HG02870 (cell line): Measurements from ENCODE around the gene APOBEC3G.
"Not testable (repeated sequence)": the region's sequence is repeated elsewhere in the genome, so short reads cannot be mapped to it uniquely, and the experiment has no call there.

ENCODE experiments used
- ATAC-seq: cut with Tn5 transposase; IDR thresholded peaks from one replicate; pipeline ENCODE4 v1.9.1; 2021; ENCODE audit warnings: mild to moderate bottlenecking, moderate library complexity; ENCODE audit not compliant: unreplicated experiment

APOBEC3G gene

GRCh38 chr22:39066442-39067276 is 10.4 kb upstream of the APOBEC3G start:
- peak; percentile 53 for ATAC-seq

GRCh38 chr22:39068033-39068785 is 8.9 kb upstream of the APOBEC3G start:
- ATAC-seq = no peak

GRCh38 chr22:39070186-39070585 is 6.9 kb upstream of the APOBEC3G start:
- ATAC-seq = no peak

GRCh38 chr22:39072581-39072981 is 4.5 kb upstream of the APOBEC3G start:
- ATAC-seq = not testable (repeated sequence)

GRCh38 chr22:39073981-39074380 is 3.1 kb upstream of the APOBEC3G start:
- no peak for ATAC-seq

GRCh38 chr22:39076155-39077025 is 685 bp upstream of the APOBEC3G start:
- peak; percentile 7 for ATAC-seq

GRCh38 chr22:39077912-39078311 is 837 bp downstream of the APOBEC3G start:
- ATAC-seq = not testable (repeated sequence)

- ATAC-seq = no peak
These were observed 1.3 kb downstream of the APOBEC3G start for GRCh38 chr22:39078329-39078728.

- ATAC-seq = not testable (repeated sequence)
These were observed 2.1 kb downstream of the APOBEC3G start for GRCh38 chr22:39079054-39079637.

GRCh38 chr22:39080052-39080762 is 3.1 kb downstream of the APOBEC3G start:
- ATAC-seq = no peak

- ATAC-seq = no peak
These were observed 3.9 kb downstream of the APOBEC3G start for GRCh38 chr22:39081016-39081415.

GRCh38 chr22:39081598-39081997 is 4.5 kb downstream of the APOBEC3G start:
- ATAC-seq = no peak

GRCh38 chr22:39083212-39084165 is 6.4 kb downstream of the APOBEC3G start:
- no peak for ATAC-seq

GRCh38 chr22:39084666-39085065 is 7.6 kb downstream of the APOBEC3G start:
- no peak for ATAC-seq

- no peak for ATAC-seq
These were observed 10.0 kb downstream of the APOBEC3G start for GRCh38 chr22:39087098-39087497.

- ATAC-seq = no peak
These were observed 11.0 kb downstream of the APOBEC3G start for GRCh38 chr22:39087881-39088684.

GRCh38 chr22:39088685-39089032 is 11.6 kb downstream of the APOBEC3G start:
- no peak for ATAC-seq

GRCh38 chr22:39089928-39090327 is 12.9 kb downstream of the APOBEC3G start:
- no peak for ATAC-seq
